H1 (cell line): ENCODE data around the gene SFN. TPM values are rescaled to one million over a fixed set of nuclear protein-coding genes. Genes with fewer than 3 reads are reported as not detected.

Experiments used
- CTCF ChIA-PET: fragments of 300-600 bp; sonication (Branson Sonifier 250); formaldehyde crosslinking; loops from one replicate; lab custom pipeline; 2021; ENCODE audit not compliant: partially characterized antibody; lab: Charles Lee
- POLR2A ChIA-PET: fragments of 300-600 bp; sonication (Branson Sonifier 250); formaldehyde crosslinking; loops from one replicate; lab custom pipeline; 2021; ENCODE audit warnings: inconsistent platforms; ENCODE audit not compliant: partially characterized antibody; lab: Charles Lee
- DNase-seq, 2 experiments: peaks; one replicate each; pipeline versions ENCODE4 v3.0.0 to v3.0.0-alpha.2; 2010 to 2022; ENCODE audit warnings: low spot score in 2 of 2, low read depth in 1 of 2, mixed read lengths in 1 of 2
- FAIRE-seq: peaks from 2 replicates; lab custom pipeline; 2011; peaks lifted over from hg19 to GRCh38; lab: Jason Lieb, UNC
- H2AFZ ChIP-seq: 2 replicates; pipeline ENCODE4 v1.8.1; 2012; ENCODE audit warnings: low read length, inconsistent platforms
- H2AK5ac ChIP-seq: 2 replicates; pipeline ENCODE4 v1.6.1; 2013; ENCODE audit warnings: low read depth, low read length
- H2BK120ac ChIP-seq: replicated peaks from 2 replicates; pipeline ENCODE3; 2013; ENCODE audit warnings: low read depth, low read length, inconsistent platforms
- H2BK12ac ChIP-seq: 2 replicates; pipeline ENCODE4 v1.6.1; 2013; ENCODE audit warnings: low read depth, low read length
- H2BK15ac ChIP-seq: 2 replicates; pipeline ENCODE4 v1.6.1; 2013; ENCODE audit warnings: low read length
- H2BK20ac ChIP-seq: 2 replicates; pipeline ENCODE4 v1.6.1; 2013; ENCODE audit warnings: low read length
- H2BK5ac ChIP-seq: 2 replicates; pipeline ENCODE4 v1.6.1; 2013; ENCODE audit warnings: low read depth, low read length
- H3K14ac ChIP-seq: 2 replicates; pipeline ENCODE4 v1.6.1; 2013; ENCODE audit warnings: inconsistent platforms; ENCODE audit not compliant: insufficient read length
- H3K18ac ChIP-seq: 2 replicates; pipeline ENCODE4 v1.6.1; 2013; ENCODE audit warnings: low read length; ENCODE audit errors: extremely low read depth
- H3K23ac ChIP-seq: 2 replicates; pipeline ENCODE4 v1.6.1; 2013; ENCODE audit warnings: inconsistent platforms; ENCODE audit not compliant: insufficient read length
- H3K23me2 ChIP-seq: 2 replicates; pipeline ENCODE4 v1.6.1; 2013; ENCODE audit warnings: low read depth, low read length
- H3K27ac ChIP-seq: 2 replicates; pipeline ENCODE4 v1.6.1; 2011; ENCODE audit warnings: low read depth, low read length, inconsistent platforms
- H3K27me3 ChIP-seq, 4 experiments: replicated peaks in 1 of 4; 1 replicate in 1 of 4; 2 replicates in 3 of 4; pipeline versions ENCODE4 v1.6.1 to v1.8.1; 2011 to 2013; ENCODE audit warnings: low read length in 3 of 4, mild to moderate bottlenecking in 3 of 4, inconsistent platforms in 2 of 4, mixed read lengths in 2 of 4, moderate library complexity in 1 of 4; ENCODE audit not compliant: control insufficient read depth in 3 of 4, insufficient read depth in 3 of 4; ENCODE audit errors: extremely low read depth in 1 of 4
- H3K36me3 ChIP-seq, 4 experiments: 2 replicates each; pipeline versions ENCODE4 v1.6.1 to v1.8.1; 2011 to 2013; ENCODE audit warnings: mild to moderate bottlenecking in 4 of 4, low read length in 3 of 4, moderate library complexity in 2 of 4, control low read depth in 1 of 4, inconsistent platforms in 1 of 4; ENCODE audit not compliant: insufficient read depth in 4 of 4, control insufficient read depth in 2 of 4
- H3K4ac ChIP-seq: replicated peaks from 2 replicates; pipeline ENCODE3; 2013; ENCODE audit warnings: low read length, low read depth, mixed read lengths, inconsistent platforms; ENCODE audit not compliant: insufficient read length
- H3K4me1 ChIP-seq, 4 experiments: replicated peaks in 1 of 4; 1 replicate in 1 of 4; 2 replicates in 3 of 4; pipeline versions ENCODE4 v1.6.1 to v1.8.1; 2011 to 2013; ENCODE audit warnings: low read length in 3 of 4, inconsistent platforms in 2 of 4, mixed read lengths in 1 of 4; ENCODE audit not compliant: insufficient read depth in 4 of 4, control insufficient read depth in 3 of 4
- H3K4me2 ChIP-seq, 2 experiments: 2 replicates each; pipeline versions ENCODE4 v1.6.1 to v1.8.1; 2011 to 2013; ENCODE audit warnings: low read depth in 2 of 2, low read length in 2 of 2, control low read depth in 1 of 2, inconsistent platforms in 1 of 2, mild to moderate bottlenecking in 1 of 2; ENCODE audit not compliant: insufficient read depth in 1 of 2
- H3K4me3 ChIP-seq, 4 experiments: fragments of 200-600, 300-600 bp in 1 of 4; sonication (generic), shearing (Covaris generic), sonication (Bioruptor Twin) in 1 of 4; 2 replicates each; pipeline versions ENCODE4 v1.5.1 to v1.8.1; 2011 to 2016; ENCODE audit warnings: low read length in 4 of 4, low read depth in 3 of 4, control low read depth in 2 of 4, inconsistent platforms in 2 of 4, mild to moderate bottlenecking in 2 of 4, mixed read lengths in 1 of 4, moderate library complexity in 1 of 4; ENCODE audit not compliant: insufficient read depth in 2 of 4; ENCODE audit errors: extremely low read depth in 1 of 4
- H3K56ac ChIP-seq: replicated peaks from 2 replicates; pipeline ENCODE3; 2013; ENCODE audit warnings: low read depth, mild to moderate bottlenecking, mixed read lengths, low read length, inconsistent platforms; ENCODE audit not compliant: insufficient read length
- H3K79me1 ChIP-seq: 2 replicates; pipeline ENCODE4 v1.6.1; 2013; ENCODE audit warnings: low read depth, low read length, control low read depth
- H3K79me2 ChIP-seq, 2 experiments: 2 replicates each; pipeline versions ENCODE4 v1.6.1 to v1.8.1; 2012 to 2013; ENCODE audit warnings: low read length in 2 of 2, mild to moderate bottlenecking in 2 of 2, inconsistent platforms in 1 of 2; ENCODE audit not compliant: insufficient read depth in 2 of 2, control insufficient read depth in 1 of 2
- H3K9ac ChIP-seq, 4 experiments: replicated peaks in 1 of 4; 1 replicate in 1 of 4; 2 replicates in 3 of 4; pipeline versions ENCODE4 v1.6.1 to v1.8.1; 2011 to 2013; ENCODE audit warnings: low read depth in 3 of 4, low read length in 3 of 4, control low read depth in 2 of 4, mild to moderate bottlenecking in 2 of 4, moderate library complexity in 2 of 4, inconsistent platforms in 1 of 4; ENCODE audit errors: extremely low read depth in 1 of 4
- H3K9me3 ChIP-seq, 2 experiments: 2 replicates each; pipeline versions ENCODE4 v1.6.1 to v1.8.1; 2012 to 2013; ENCODE audit warnings: mild to moderate bottlenecking in 2 of 2, moderate library complexity in 2 of 2, control low read depth in 1 of 2, inconsistent platforms in 1 of 2, low read depth in 1 of 2, low read length in 1 of 2, mixed read lengths in 1 of 2; ENCODE audit not compliant: insufficient read depth in 2 of 2
- H4K20me1 ChIP-seq, 2 experiments: replicated peaks in 1 of 2; 2 replicates each; pipeline versions ENCODE3 to v1.8.1; 2011 to 2013; ENCODE audit warnings: inconsistent platforms in 2 of 2, low read length in 2 of 2, mild to moderate bottlenecking in 1 of 2; ENCODE audit not compliant: insufficient read depth in 2 of 2, control insufficient read depth in 1 of 2
- H4K5ac ChIP-seq: 2 replicates; pipeline ENCODE4 v1.6.1; 2013; ENCODE audit warnings: low read length, low read depth, mixed read lengths, inconsistent platforms; ENCODE audit not compliant: insufficient read length
- H4K8ac ChIP-seq: 2 replicates; pipeline ENCODE4 v1.8.0; 2013; ENCODE audit warnings: mild to moderate bottlenecking, moderate library complexity, low read length, inconsistent platforms; ENCODE audit not compliant: insufficient read depth; ENCODE audit errors: extremely low read depth
- H4K91ac ChIP-seq: replicated peaks from 2 replicates; pipeline ENCODE3; 2013; ENCODE audit warnings: low read length, mixed read lengths, inconsistent platforms; ENCODE audit not compliant: insufficient read length
- CHD2 ChIP-seq: IDR thresholded peaks from 2 replicates; pipeline ENCODE4 v1.6.1; 2012; ENCODE audit warnings: low read length, improper control_type of control experiment
- EP300 ChIP-seq, 2 experiments: IDR thresholded peaks; 1 replicate in 1 of 2; 2 replicates in 1 of 2; pipeline ENCODE4 v1.6.1; 2011 to 2012; ENCODE audit warnings: low read depth in 2 of 2, low read length in 2 of 2, mild to moderate bottlenecking in 2 of 2, borderline replicate concordance in 1 of 2, inconsistent platforms in 1 of 2, moderate library complexity in 1 of 2
- SIX5 ChIP-seq: IDR thresholded peaks from 2 replicates; pipeline ENCODE4 v1.6.1; 2011; ENCODE audit warnings: mild to moderate bottlenecking, low read depth, low read length
- WGBS, 2 experiments: shearing (Covaris generic) in 1 of 2; methylation state at CpG; one replicate each; pipeline versions ENCODE4 v1.1.6 to v1.1.7; 2013 to 2015; ENCODE audit warnings: low lambda C conversion rate in 2 of 2, mixed read lengths in 2 of 2, inconsistent platforms in 1 of 2, low coverage in 1 of 2, missing lambda C conversion rate in 1 of 2; ENCODE audit not compliant: insufficient replicate concordance in 2 of 2, insufficient coverage in 1 of 2, insufficient read length in 1 of 2; ENCODE audit errors: extremely low coverage in 1 of 2, missing lambda C conversion rate in 1 of 2; 5-methylcytosine and 5-hydroxymethylcytosine counted together
- polyA plus RNA-seq, 7 experiments: library from polyadenylated mRNA; depleted of rRNA in 3 of 7; stranded (reverse) in 5 of 7; unstranded in 2 of 7; fragments of >200 nt in 5 of 7; fragments of 200-250 nt in 2 of 7; gene quantifications; 1 replicate in 5 of 7; 2 replicates in 1 of 7; 4 replicates in 1 of 7; pipeline versions ENCODE4 v1.2.1 to v1.2.3, GENCODE V29; 2011 to 2013; ENCODE audit warnings: missing spikeins in 2 of 7, mixed read lengths in 2 of 7
- total RNA-seq: library from RNA; stranded (reverse); fragmentation: NEBNext Ultra II Directional; extraction: Animal tissue kit (Norgen Biotek cat#: 25700); gene quantifications from 2 replicates; pipeline ENCODE4 v1.2.1, GENCODE V29; 2021

SFN gene
- total and polyA plus RNA-seq, 2 of the 8 experiments (the other 6 are each of a cell fraction or from before 2014, with no cell fraction given), result 3.3 to 3.9 TPM

DNA sequence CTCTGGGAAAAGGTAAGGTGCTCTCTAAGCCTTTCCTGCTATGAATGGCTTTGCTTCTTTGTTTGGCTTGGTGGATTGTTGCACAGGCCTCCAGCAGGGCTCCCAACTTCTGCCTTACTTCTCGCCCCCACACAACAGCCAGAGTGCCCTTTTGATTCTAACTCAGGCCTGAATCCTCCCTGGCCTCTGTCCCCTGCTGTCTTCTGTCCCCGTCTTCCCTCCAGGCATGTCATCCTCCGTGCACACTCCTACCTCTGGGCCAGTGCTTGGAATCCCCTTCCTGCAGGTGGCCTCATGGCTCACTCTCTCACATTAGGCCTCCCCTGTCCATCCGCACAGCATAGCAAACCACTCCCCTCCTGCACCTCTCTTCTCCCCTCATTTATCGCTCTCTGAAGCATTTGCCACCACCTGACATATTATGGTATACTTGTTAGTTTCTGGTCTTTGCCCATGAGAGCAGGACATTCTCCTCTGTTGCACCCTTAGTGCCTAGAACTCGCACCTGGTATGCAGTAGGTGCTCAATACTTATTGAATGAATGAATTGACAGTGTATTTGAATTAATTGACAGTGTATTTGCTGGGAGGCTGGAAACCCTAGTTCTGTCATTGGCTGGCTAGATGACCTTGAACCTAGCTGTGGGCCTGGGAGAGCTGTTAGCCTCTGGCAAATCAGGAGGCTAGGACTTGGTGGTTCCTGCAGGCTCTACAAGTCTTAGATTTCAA lies 33.6 kb upstream of the SFN start:
- no peak overlapping the region for H2BK20ac ChIP-seq
- peaks cover 6% of the 10 kb centered on the region; the same call in 1 of the 2 replicates for H3K23me2 ChIP-seq
- H3K18ac ChIP-seq, result no peak overlapping the region
- peak overlapping the region in 1 of 2 experiments; percentile 4; a peak in 1 of 4 replicates for H3K4me2 ChIP-seq
- H3K4ac ChIP-seq, result no peak overlapping the region
- H2AFZ ChIP-seq, result no peak overlapping the region
- H3K79me2 ChIP-seq, result peaks cover 0 to 11% of the 10 kb centered on the region in 2 experiments; a peak in 1 of 4 replicates
- H3K4me3 ChIP-seq, result no peak overlapping the region
- H2BK15ac ChIP-seq, result no peak overlapping the region
- H3K14ac ChIP-seq, result no peak overlapping the region
- no peaks in the 10 kb centered on the region for H3K27me3 ChIP-seq
- DNase-seq, result no peak
- POLR2A ChIA-PET, result interaction anchor here (1.5 kb wide), 1 partner anchor 36 kb away, joined by 4 read pairs; no protein-coding TSS in a partner anchor
- H3K9ac ChIP-seq, result no peak overlapping the region
- peaks cover 0 to 17% (median 10%) of the 10 kb centered on the region in 4 experiments; a peak in 5 of 8 replicates for H3K36me3 ChIP-seq
- CTCF ChIA-PET, result interaction anchor here (0.6 to 12.8 kb wide), 8 partner anchors 9 to 291 kb away, joined by 3 to 125 read pairs (median 5); partner anchors contain the start of gene SFN
- H3K23ac ChIP-seq, result no peak overlapping the region
- H4K20me1 ChIP-seq, result peaks cover 9 to 12% of the 10 kb centered on the region in 2 experiments
- no peak overlapping the region for H2BK5ac ChIP-seq
- no peak overlapping the region for H4K5ac ChIP-seq
- H4K91ac ChIP-seq, result no peak overlapping the region
- peaks cover 12% of the 10 kb centered on the region for H3K79me1 ChIP-seq
- no peak overlapping the region for H4K8ac ChIP-seq
- WGBS, 2 experiments, result 83% methylated on average over 6 of the region's 6 CpGs; no CpG with 5 or more reads in 1 of the 2 experiments
- H3K27ac ChIP-seq, result no peak overlapping the region
- no peak for FAIRE-seq
- no peak overlapping the region for H2BK12ac ChIP-seq
- no peaks in the 10 kb centered on the region for H3K9me3 ChIP-seq
- no peak overlapping the region for H2AK5ac ChIP-seq
- TF ChIP-seq EP300 (IDR thresholded peaks at IDR 0.05; ENCODE audit: borderline replicate concordance in 1 of 2, low read depth in 2 of 2, low read length in 2 of 2) (no peak), CHD2 (no peak), SIX5 (no peak)
- no peak overlapping the region for H3K56ac ChIP-seq
- H2BK120ac ChIP-seq, result no peak overlapping the region
- H3K4me1 ChIP-seq, result peaks cover 6 to 9% (median 7%) of the 10 kb centered on the region in 4 experiments; a peak in 6 of 7 replicates
